Neural crest cell (in vitro differentiated cells): ENCODE results near the gene FAM216A. TPM values are rescaled to one million over a fixed set of nuclear protein-coding genes. Genes with fewer than 3 reads are reported as not detected.
"Not testable (repeated sequence)": the region's sequence is repeated elsewhere in the genome, so short reads cannot be mapped to it uniquely, and the experiment has no call there.

Experiments
- DNase-seq: peaks from one replicate; pipeline ENCODE4 v3.0.0; 2021; ENCODE audit warnings: low read depth, mixed read lengths, low spot score
- H3K27ac Mint-ChIP-seq: one replicate; pipeline ENCODE4 v1.8.0; 2021; ENCODE audit warnings: mild to moderate bottlenecking, mixed read lengths; ENCODE audit not compliant: unreplicated experiment
- H3K27me3 Mint-ChIP-seq: 2 replicates; pipeline ENCODE4 v1.8.0; 2021; ENCODE audit warnings: low read depth, mild to moderate bottlenecking, mixed read lengths
- H3K36me3 Mint-ChIP-seq: 2 replicates; pipeline ENCODE4 v1.8.0; 2021; ENCODE audit warnings: low read depth, mild to moderate bottlenecking, mixed read lengths
- H3K4me1 Mint-ChIP-seq: 2 replicates; pipeline ENCODE4 v1.8.0; 2021; ENCODE audit warnings: mixed read lengths
- H3K4me3 Mint-ChIP-seq: one replicate; pipeline ENCODE4 v1.8.0; 2021; ENCODE audit warnings: mild to moderate bottlenecking, mixed read lengths
- H3K9me3 Mint-ChIP-seq: 2 replicates; pipeline ENCODE4 v1.8.0; 2021; ENCODE audit warnings: mixed read lengths
- total RNA-seq: library from RNA; stranded (reverse); gene quantifications from 2 replicates; pipeline ENCODE4 v1.2.1, GENCODE V29; 2021
- TF ChIP-seq, protein P1 (sequence below): fragments of 200-600 bp; sonication (generic); conservative IDR thresholded peaks from 2 replicates; pipeline ENCODE4 v1.5.0; 2021; ENCODE audit warnings: antibody characterized with exemption, mild to moderate bottlenecking

FAM216A gene
- total RNA-seq, 1 donor from 2014 or later: 20.8 TPM

DNA sequence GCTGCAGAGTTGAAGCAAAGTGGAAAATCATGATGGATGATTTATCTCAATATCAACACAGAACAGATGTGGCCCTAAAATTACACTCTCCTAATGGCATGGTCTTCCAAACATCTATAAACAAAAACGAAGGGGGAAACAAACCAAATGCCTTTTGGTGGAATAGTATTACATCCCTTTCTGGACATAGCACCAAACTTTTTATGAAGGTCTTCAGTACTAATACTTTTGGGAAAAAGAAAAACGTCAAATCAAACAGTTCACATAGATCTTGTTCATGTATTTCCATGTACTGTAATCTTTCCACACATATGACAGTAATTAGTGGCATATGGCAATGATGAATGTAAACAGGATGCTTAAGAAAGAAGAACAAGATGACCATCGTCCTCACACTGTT lies 42.2 kb upstream of the FAM216A start:
- no peak for DNase-seq
- Mint-ChIP-seq H3K36me3 (no peaks in the 10 kb centered on the region), H3K4me1 (peaks cover 2% of the 10 kb centered on the region), H3K27ac (no peak overlapping the region), H3K27me3 (no peaks in the 10 kb centered on the region), H3K9me3 (no peaks in the 10 kb centered on the region), H3K4me3 (no peak overlapping the region)
- TF ChIP-seq, protein P1, sequence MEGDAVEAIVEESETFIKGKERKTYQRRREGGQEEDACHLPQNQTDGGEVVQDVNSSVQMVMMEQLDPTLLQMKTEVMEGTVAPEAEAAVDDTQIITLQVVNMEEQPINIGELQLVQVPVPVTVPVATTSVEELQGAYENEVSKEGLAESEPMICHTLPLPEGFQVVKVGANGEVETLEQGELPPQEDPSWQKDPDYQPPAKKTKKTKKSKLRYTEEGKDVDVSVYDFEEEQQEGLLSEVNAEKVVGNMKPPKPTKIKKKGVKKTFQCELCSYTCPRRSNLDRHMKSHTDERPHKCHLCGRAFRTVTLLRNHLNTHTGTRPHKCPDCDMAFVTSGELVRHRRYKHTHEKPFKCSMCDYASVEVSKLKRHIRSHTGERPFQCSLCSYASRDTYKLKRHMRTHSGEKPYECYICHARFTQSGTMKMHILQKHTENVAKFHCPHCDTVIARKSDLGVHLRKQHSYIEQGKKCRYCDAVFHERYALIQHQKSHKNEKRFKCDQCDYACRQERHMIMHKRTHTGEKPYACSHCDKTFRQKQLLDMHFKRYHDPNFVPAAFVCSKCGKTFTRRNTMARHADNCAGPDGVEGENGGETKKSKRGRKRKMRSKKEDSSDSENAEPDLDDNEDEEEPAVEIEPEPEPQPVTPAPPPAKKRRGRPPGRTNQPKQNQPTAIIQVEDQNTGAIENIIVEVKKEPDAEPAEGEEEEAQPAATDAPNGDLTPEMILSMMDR: no peak

DNA sequence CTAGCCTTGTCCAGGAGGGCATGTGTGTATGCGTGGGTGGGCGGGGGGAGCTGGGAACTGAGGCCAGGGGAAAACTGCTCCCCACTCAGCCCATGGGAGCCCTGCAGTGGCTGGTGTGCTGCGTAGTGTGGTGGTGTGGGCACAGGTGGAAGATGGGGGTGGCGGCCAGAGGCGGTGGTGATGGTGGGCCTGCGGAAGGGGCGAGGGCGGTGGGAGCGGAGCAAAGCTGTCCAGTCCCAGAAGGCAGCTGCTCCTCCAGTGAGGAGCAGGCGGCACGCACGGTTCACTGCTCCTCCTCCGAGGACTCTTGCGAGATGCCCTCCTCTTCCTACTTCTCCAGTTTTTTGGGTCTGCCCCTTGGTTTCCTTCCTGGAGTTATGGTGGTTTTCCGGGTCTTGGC lies 39.0 kb upstream of the FAM216A start:
- H3K4me1 Mint-ChIP-seq, H3K4me3 Mint-ChIP-seq, H3K36me3 Mint-ChIP-seq, H3K27me3 Mint-ChIP-seq, H3K9me3 Mint-ChIP-seq, DNase-seq, H3K27ac Mint-ChIP-seq: not testable (repeated sequence)

DNA sequence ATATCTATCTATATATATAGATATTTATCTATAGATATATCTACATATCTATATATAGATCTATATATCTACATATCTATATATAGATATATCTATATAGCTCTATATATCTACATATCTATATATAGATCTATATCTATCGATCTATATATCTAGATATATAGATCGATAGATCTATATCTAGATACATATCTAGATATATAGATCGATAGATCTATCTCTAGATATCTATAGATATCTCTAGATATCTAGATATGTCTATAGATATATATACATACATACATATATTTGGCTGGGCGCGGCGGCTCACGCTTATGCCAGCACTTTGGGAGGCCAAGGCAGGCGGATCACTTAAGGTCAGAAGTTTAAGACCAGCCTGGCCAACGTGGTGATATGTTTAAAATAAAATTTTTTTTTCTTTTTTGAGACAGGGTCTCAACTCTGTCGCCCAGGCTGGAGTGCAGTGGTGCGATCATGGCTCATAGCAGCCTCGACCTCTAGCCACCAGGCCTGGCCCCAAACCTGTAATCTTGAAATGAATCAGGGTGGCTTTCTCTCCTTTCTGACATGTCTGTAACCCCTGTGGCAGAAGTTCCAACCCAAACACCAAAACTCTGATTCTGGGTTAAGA lies 36.6 kb upstream of the FAM216A start:
- H3K27ac Mint-ChIP-seq: no peak overlapping the region
- TF ChIP-seq, protein P1: no peak
- peaks cover 4% of the 10 kb centered on the region for H3K4me1 Mint-ChIP-seq
- H3K4me3 Mint-ChIP-seq: no peak overlapping the region
- H3K9me3 Mint-ChIP-seq: no peaks in the 10 kb centered on the region
- H3K27me3 Mint-ChIP-seq: no peaks in the 10 kb centered on the region
- H3K36me3 Mint-ChIP-seq: peaks cover 12% of the 10 kb centered on the region
- DNase-seq: no peak

DNA sequence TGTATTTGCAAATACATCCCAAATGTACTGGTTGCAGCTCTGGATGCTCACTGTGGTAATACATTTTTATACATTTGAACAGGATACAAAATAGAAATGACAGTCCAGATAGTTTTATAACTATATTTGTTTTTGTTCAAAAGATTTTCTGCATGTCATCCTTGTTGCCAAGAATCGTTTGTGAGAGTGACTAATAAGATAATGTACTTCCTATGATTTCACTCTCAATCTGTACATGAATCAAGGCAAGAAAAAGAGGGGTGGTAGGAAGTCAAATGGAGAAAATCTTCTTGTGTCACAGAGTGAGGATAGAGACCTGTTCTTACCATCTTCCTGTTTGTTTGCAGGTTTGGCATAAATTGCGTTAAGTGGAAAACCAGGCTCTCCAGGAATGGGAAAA lies 32.4 kb upstream of the FAM216A start:
- DNase-seq: no peak
- peaks cover 4% of the 10 kb centered on the region for H3K4me1 Mint-ChIP-seq
- H3K9me3 Mint-ChIP-seq: no peaks in the 10 kb centered on the region
- peaks cover 16% of the 10 kb centered on the region for H3K36me3 Mint-ChIP-seq
- no peaks in the 10 kb centered on the region for H3K27me3 Mint-ChIP-seq
- no peak overlapping the region for H3K4me3 Mint-ChIP-seq
- no peak overlapping the region for H3K27ac Mint-ChIP-seq
- TF ChIP-seq, protein P1: no peak

DNA sequence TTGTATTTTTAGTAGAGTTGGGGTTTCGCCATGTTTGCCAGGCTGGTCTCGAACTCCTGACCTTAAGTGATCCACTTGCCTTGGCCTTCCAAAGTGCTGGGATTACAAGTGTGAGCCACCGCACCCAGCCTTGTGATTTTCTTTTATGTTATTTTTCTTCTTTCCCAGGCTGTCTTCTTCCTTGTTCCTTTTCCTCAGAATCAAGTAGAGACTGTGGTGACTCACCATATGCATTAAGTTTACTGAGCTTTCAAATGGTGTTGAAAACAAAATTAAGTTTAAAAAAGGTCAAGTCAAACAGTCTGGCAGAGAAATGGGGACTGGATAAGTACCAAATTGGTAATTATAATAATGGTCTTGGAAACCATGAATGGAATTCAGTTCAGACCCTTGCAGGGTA lies 24.2 kb upstream of the FAM216A start:
- DNase-seq: no peak
- H3K27me3 Mint-ChIP-seq: no peaks in the 10 kb centered on the region
- H3K4me1 Mint-ChIP-seq: peaks cover 13% of the 10 kb centered on the region
- H3K36me3 Mint-ChIP-seq: no peaks in the 10 kb centered on the region
- peak overlapping the region; percentile 24 for H3K4me3 Mint-ChIP-seq
- TF ChIP-seq, protein P1: no peak
- H3K9me3 Mint-ChIP-seq: no peaks in the 10 kb centered on the region
- H3K27ac Mint-ChIP-seq: no peak overlapping the region

DNA sequence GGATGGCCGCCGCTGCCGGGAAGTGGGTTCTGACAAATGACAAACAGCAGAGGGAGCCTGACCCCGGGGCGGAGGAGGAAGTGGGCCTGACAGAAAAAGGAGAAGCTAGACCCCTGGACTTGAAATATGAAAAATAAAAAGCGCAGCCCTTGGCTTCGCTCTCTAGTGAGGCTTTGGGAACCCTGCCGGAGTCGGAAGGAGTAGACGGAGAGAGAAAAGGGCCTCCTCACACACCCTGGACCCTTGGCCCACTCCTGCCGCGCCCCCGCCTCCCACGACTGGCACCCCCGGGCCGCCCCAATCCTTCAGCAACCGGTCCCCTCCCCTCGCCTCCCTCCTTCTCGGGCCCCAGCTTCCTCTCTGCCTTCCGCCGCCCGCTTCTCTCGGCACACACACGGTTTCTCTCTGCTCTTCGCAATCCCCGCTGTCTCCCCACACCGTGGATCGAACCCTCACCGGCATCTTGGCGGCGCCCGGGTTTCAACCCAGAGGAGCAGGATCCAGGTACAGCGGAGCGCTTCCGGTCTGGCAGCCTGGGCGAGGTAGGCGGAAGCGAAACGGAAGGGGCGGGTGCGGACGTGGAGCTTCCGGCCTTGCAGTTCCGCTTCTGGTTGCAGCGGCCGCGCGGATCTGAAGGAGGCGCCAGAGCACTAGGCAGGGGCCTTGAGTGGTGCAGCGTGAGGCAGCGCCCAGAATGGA lies 18.7 kb upstream of the FAM216A start, which contains the start of gene ARPC3:
TSS of gene ARPC3 (minus strand) at position 539 of the 699 bp plus-strand sequence. CDS start at position 462, 77 bp downstream.
- no peaks in the 10 kb centered on the region for H3K9me3 Mint-ChIP-seq
- H3K27me3 Mint-ChIP-seq: no peaks in the 10 kb centered on the region
- peak within 1 kb of the TSS; percentile 98 for H3K27ac Mint-ChIP-seq
- H3K4me1 Mint-ChIP-seq: peaks cover 24% of the 10 kb centered on the region
- TF ChIP-seq, protein P1: peak; percentile 81
- no peaks in the 10 kb centered on the region for H3K36me3 Mint-ChIP-seq
- H3K4me3 Mint-ChIP-seq: peak within 1 kb of the TSS; percentile 100
- DNase-seq: peak; percentile 92
